Measurements from ENCODE around the gene UROS.

Gene UROS

DNA sequence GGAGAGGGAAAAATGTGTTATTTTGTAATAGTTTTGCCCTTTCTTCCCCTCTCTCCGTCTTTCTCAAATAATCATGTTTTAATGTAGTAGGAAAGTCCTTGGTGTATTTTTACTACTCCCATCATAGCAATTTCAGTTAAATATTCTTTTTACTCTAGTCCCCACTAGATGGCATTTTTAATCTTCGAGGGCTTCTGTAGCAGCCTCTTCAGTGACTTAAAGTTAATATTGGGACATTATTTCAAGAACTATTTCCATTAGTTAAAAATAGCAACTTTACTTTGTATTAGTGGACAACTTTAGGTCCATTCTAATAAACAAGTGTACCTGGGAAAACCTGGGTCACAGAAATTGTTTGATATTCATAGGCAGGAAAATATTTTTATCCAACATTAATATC is 80.6 kb downstream of the UROS start:
- no peak for TF ChIP-seq EZH2phosphoT487 (IDR thresholded peaks at IDR 0.05; ENCODE audit: borderline replicate concordance, low read length)
- TF ChIP-seq, protein P1, sequence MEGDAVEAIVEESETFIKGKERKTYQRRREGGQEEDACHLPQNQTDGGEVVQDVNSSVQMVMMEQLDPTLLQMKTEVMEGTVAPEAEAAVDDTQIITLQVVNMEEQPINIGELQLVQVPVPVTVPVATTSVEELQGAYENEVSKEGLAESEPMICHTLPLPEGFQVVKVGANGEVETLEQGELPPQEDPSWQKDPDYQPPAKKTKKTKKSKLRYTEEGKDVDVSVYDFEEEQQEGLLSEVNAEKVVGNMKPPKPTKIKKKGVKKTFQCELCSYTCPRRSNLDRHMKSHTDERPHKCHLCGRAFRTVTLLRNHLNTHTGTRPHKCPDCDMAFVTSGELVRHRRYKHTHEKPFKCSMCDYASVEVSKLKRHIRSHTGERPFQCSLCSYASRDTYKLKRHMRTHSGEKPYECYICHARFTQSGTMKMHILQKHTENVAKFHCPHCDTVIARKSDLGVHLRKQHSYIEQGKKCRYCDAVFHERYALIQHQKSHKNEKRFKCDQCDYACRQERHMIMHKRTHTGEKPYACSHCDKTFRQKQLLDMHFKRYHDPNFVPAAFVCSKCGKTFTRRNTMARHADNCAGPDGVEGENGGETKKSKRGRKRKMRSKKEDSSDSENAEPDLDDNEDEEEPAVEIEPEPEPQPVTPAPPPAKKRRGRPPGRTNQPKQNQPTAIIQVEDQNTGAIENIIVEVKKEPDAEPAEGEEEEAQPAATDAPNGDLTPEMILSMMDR (IDR thresholded peaks at IDR 0.05; ENCODE audit: low read depth, low read length, poor library complexity, severe bottlenecking) = peak; percentile 22
- no peaks in the 10 kb centered on the region for H3K27me3 ChIP-seq (ENCODE audit: control insufficient read depth, low read length)
- H3K36me3 ChIP-seq (ENCODE audit: control insufficient read depth, low read length) = peaks cover 94% of the 10 kb centered on the region
- no peaks in the 10 kb centered on the region for H3F3A ChIP-seq (ENCODE audit: control insufficient read depth, insufficient read depth)
- H3K9me2 ChIP-seq (replicated peaks; ENCODE audit: control insufficient read depth, low read length) = no peaks in the 10 kb centered on the region
- H3K4me2 ChIP-seq (ENCODE audit: low read length) = no peak overlapping the region
- H3K79me2 ChIP-seq (ENCODE audit: control insufficient read depth, low read length) = no peaks in the 10 kb centered on the region
- H3K4me1 ChIP-seq (ENCODE audit: control insufficient read depth, low read length) = no peaks in the 10 kb centered on the region
- no peaks in the 10 kb centered on the region for H3K9me3 ChIP-seq (ENCODE audit: control insufficient read depth, insufficient read depth, low read length)
- no peak overlapping the region for H3K4me3 ChIP-seq (ENCODE audit: low read length)
- no peaks in the 10 kb centered on the region for H4K20me1 ChIP-seq (ENCODE audit: control insufficient read depth, insufficient read depth, low read depth, low read length)
- no peak overlapping the region for H3K27ac ChIP-seq (ENCODE audit: low read depth, low read length)

DNA sequence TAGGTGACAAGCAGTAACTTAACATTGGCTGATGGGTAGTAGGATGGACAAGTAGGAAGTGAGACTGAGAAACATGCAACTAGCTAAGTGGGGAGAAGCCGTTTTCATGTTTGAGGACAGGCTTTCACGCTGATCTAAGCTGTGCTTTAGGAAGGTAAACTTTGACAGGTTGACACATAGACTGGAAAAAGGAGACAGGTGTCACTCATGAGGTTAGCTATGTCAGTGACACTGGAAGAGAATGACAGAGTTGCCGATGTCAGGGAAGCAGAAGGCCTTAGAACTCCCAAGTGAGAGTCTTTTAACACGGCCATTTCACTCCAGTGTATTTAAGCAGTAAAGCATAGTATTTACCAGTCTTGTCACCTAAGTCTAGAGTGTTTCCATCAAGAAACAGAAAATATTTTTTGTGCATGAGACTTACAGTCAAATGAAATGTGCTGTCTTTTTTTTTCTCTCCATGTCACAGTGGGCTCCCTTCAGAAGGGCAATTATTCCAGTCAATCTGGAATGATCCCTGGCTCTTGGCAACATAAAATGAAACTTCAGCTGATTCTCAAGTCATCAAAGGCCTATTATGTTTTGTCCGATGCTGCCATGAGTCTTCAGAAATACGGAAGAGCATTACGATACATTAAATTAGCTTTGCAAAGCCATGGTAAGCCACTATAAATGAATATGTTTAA is 82.9 kb downstream of the UROS start:
- H3K4me1 ChIP-seq (ENCODE audit: control insufficient read depth, low read length) = no peaks in the 10 kb centered on the region
- H3F3A ChIP-seq (ENCODE audit: control insufficient read depth, insufficient read depth) = no peaks in the 10 kb centered on the region
- H4K20me1 ChIP-seq (ENCODE audit: control insufficient read depth, insufficient read depth, low read depth, low read length) = no peaks in the 10 kb centered on the region
- H3K9me2 ChIP-seq (replicated peaks; ENCODE audit: control insufficient read depth, low read length) = no peaks in the 10 kb centered on the region
- H3K4me3 ChIP-seq (ENCODE audit: low read length) = no peak overlapping the region
- peaks cover 97% of the 10 kb centered on the region for H3K36me3 ChIP-seq (ENCODE audit: control insufficient read depth, low read length)
- H3K4me2 ChIP-seq (ENCODE audit: low read length) = no peak overlapping the region
- no peak overlapping the region for H3K27ac ChIP-seq (ENCODE audit: low read depth, low read length)
- no peaks in the 10 kb centered on the region for H3K79me2 ChIP-seq (ENCODE audit: control insufficient read depth, low read length)
- H3K9me3 ChIP-seq (ENCODE audit: control insufficient read depth, insufficient read depth, low read length) = no peaks in the 10 kb centered on the region
- TF ChIP-seq EZH2phosphoT487 (IDR thresholded peaks at IDR 0.05; ENCODE audit: borderline replicate concordance, low read length) = no peak
- TF ChIP-seq, protein P1 (IDR thresholded peaks at IDR 0.05; ENCODE audit: low read depth, low read length, poor library complexity, severe bottlenecking) = no peak
- H3K27me3 ChIP-seq (ENCODE audit: control insufficient read depth, low read length) = no peaks in the 10 kb centered on the region
